Fibroblast of pulmonary artery (primary cell): ENCODE measurements around the gene GLOD4.
"Not testable (repeated sequence)": the region's sequence is repeated elsewhere in the genome, so short reads cannot be mapped to it uniquely, and the experiment has no call there.

ENCODE experiments used
- DNase-seq: peaks from one replicate; pipeline ENCODE4 v3.0.0-alpha.2; 2010; ENCODE audit warnings: low read depth
- H3K4me3 ChIP-seq: replicated peaks from 2 replicates; pipeline ENCODE4 v1.5.1; 2011; ENCODE audit warnings: low read depth, mild to moderate bottlenecking, control low read depth, low read length, moderate library complexity
- TF ChIP-seq, protein P1 (sequence below): IDR thresholded peaks from 2 replicates; pipeline ENCODE4 v1.5.1; 2011; ENCODE audit warnings: mild to moderate bottlenecking, control low read depth, low read length, inconsistent platforms; ENCODE audit errors: missing control alignments

Gene GLOD4

DNA sequence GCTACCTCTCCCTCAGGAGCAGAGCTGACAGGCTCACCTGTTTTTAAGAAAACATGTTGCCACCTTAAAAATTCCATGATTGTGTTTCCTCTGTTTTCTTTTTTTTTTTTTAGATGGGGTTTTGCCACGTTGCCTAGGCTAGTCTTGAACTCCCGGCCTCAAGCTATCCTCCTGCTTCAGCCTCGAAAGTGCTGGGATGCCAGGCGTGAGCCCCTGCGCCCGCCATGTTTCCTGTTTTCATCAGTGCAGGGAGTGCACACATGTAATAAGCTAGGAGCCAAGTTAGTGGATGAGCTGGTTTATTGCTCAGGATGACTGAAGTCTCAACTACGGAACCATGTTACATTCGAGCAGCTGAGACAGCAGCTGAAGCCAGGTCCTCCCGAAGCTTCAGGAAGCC, 13.6 kb upstream of the GLOD4 start:
- TF ChIP-seq, protein P1, sequence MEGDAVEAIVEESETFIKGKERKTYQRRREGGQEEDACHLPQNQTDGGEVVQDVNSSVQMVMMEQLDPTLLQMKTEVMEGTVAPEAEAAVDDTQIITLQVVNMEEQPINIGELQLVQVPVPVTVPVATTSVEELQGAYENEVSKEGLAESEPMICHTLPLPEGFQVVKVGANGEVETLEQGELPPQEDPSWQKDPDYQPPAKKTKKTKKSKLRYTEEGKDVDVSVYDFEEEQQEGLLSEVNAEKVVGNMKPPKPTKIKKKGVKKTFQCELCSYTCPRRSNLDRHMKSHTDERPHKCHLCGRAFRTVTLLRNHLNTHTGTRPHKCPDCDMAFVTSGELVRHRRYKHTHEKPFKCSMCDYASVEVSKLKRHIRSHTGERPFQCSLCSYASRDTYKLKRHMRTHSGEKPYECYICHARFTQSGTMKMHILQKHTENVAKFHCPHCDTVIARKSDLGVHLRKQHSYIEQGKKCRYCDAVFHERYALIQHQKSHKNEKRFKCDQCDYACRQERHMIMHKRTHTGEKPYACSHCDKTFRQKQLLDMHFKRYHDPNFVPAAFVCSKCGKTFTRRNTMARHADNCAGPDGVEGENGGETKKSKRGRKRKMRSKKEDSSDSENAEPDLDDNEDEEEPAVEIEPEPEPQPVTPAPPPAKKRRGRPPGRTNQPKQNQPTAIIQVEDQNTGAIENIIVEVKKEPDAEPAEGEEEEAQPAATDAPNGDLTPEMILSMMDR, result no peak
- no peak overlapping the region for H3K4me3 ChIP-seq
- no peak for DNase-seq

DNA sequence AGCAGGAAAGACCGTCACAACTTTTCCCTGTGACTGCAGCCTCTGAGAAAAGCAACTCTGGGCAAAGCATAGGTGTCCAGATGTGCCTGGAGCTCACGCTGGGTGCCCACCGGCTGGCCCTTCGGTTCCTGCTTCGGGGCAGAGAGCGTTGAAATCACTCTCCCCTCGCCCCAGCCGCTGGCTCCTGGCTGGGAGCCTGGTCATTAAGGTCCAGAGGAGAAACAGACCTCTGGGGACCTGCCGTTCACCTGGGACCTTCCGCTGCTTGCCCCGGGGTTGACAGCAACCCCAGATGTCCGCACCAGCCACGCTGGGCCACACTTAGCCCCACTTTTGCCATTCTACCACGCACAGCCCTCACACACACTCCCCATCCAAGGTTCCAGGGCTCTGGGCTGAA, 13.2 kb upstream of the GLOD4 start:
- TF ChIP-seq, protein P1, result no peak
- DNase-seq, result no peak
- H3K4me3 ChIP-seq, result peak overlapping the region; percentile 4

DNA sequence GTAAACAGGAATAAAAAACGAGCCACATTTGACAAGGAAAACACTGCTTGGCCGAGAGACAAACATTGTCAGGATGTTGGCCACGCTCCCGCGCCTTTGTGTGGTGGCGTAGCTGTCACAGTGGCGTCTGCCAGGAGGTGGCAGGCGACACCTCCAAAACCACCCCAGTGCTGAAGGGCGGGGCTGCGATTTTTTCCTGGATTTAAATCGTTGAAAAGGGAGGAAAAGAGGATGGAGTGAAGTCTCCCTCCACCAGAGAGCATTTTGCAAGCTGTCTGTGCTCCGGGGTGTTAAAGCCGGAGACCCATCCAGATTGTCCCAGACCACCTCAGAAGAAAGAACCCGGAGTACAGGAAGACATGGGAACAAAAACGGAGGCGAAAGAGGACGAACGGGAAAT, 12.8 kb upstream of the GLOD4 start:
- TF ChIP-seq, protein P1, result peak; percentile 64
- H3K4me3 ChIP-seq, result peak overlapping the region; percentile 4
- DNase-seq, result peak; percentile 76

DNA sequence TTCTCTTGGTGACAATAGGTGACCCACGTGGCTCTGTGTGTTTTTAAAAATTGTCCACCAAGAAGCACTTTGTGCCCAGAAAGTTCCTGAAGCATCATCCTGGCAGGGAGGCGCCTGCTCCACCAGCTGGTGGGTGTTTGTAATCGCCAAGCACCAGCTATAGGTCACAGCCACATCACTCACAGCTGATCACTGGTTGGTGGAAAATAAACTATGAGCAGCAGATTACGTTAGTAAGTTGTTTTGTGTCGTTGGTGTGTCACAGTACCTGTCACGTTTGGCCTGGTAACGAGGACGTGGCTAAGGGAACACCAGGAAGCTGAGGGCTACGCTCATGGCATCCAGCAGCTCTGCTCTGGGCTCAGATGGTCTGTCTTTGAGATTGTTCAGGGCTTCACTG, 10.2 kb upstream of the GLOD4 start:
- no peak overlapping the region for H3K4me3 ChIP-seq
- no peak for DNase-seq

DNA sequence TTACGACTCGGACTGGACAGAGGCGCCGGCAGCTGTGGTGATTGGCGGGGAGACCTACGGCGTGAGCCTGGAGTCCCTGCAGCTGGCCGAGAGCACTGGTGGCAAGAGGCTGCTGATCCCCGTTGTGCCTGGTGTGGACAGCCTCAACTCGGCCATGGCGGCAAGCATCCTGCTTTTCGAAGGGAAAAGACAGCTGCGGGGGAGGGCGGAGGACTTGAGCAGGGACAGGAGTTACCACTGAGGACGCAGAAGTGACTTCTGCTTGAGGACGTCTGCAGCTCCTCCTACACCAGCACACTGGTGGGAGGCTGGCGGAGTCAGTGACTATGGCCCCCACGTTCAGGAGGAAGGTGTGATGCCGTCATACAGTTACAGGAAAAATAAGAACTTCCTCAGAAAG, 9.7 kb upstream of the GLOD4 start:
- no peak overlapping the region for H3K4me3 ChIP-seq
- TF ChIP-seq, protein P1, result no peak
- no peak for DNase-seq

More for the DNA sequence above, 10.2 kb upstream of the GLOD4 start:
- TF ChIP-seq, protein P1, result no peak

DNA sequence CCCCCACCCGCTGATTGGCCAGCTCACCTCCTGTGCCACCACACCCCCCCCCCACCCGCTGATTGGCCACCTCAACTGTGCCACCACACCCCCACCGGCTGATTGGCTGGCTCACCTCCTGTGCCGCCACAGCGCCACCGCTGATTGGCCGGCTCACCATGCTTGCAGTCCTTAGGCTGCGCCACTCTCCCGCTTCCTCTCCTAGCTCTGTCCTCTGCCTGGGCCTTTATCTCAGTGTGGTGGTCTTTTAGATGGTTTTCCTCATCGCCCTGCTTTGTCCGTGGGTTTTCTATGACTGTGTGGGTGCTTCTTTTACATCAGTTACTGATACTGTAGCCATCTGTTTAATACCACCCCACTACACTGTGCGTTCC, 8.8 kb upstream of the GLOD4 start:
- not testable (repeated sequence) for H3K4me3 ChIP-seq, DNase-seq

DNA sequence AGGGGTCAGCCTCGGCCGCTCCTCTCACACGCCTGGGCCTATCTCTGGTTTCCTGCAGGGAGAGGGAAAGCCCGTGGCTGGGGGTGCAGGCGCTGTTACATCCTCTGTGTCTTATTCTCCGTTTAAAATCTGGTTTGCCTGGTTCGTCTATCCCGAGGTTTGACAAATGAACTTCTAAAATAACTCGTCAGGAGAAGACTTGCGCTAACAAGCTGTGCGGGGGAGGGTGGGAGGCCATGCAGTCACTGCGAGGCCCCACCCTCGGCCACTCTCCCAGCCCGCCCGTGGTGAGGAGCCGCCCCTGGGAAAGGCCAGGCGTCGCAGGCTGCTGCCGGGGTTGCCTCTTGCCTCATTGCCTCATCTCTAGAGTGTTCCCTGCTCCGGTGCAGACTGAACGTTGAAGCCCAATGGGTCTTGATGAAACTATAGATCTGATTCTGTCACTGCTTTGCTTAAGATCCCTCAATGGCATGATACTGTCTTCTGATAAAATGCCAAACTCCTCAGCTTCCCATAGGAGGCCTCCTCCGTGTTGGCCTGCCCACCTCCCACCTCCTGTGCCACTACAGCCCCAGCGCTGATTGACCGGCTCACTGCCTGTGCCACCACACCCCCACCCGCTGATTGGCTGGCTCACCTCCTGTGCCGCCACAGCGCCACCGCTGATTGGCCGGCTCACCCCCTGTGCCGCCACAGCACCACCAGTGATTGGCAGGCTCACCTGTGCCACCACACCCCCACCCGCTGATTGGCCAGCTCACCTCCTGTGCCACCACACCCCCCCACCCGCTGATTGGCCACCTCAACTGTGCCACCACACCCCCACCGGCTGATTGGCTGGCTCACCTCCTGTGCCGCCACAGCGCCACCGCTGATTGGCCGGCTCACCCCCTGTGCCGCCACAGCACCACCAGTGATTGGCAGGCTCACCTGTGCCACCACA, 8.1 kb upstream of the GLOD4 start:
- DNase-seq, H3K4me3 ChIP-seq: not testable (repeated sequence)
